HepG2 (cell line): ENCODE data around the gene TTLL11. TPM values are rescaled to one million over a fixed set of nuclear protein-coding genes. Genes with fewer than 3 reads are reported as not detected.

Experiments used
- ATAC-seq: fragments of 200-7000 bp; cut with Tn5 transposase; 3 replicates; pipeline ENCODE4 v1.9.1; 2020; ENCODE audit warnings: mild to moderate bottlenecking, moderate library complexity
- BruUV-seq: library from RNA; stranded (reverse); fragments of 400-500 nt; replicated peaks from 2 replicates; lab custom pipeline; 2021; lab: Mats Ljungman, UMichigan
- CTCF ChIA-PET: fragments of 300-600 bp; formaldehyde crosslinking; extraction: SDS; loops from one replicate; lab custom pipeline; 2021; ENCODE audit warnings: low total read pairs, inconsistent platforms, low intra/inter-chr PET ratio; lab: Yijun Ruan, JAX
- POLR2A ChIA-PET: fragments of 350-600 bp; sonication (Branson Sonifier 250); formaldehyde crosslinking; loops from one replicate; lab custom pipeline; 2020; ENCODE audit warnings: antibody characterized with exemption, inconsistent platforms; lab: Yijun Ruan, JAX
- DNase-seq: peaks from one replicate; pipeline ENCODE4 v3.0.0-alpha.2; 2015; ENCODE audit warnings: low spot score
- FAIRE-seq: peaks from 3 replicates; lab custom pipeline; 2011; peaks lifted over from hg19 to GRCh38; lab: Jason Lieb, UNC
- H2AFZ ChIP-seq: one replicate; pipeline ENCODE4 v1.6.1; 2011; ENCODE audit warnings: low read length, inconsistent platforms
- H3K27ac ChIP-seq: fragments of 300-600 bp; 3 replicates; pipeline ENCODE4 v1.8.0; 2011; ENCODE audit warnings: mixed run types, mild to moderate bottlenecking, mixed read lengths, low read length, inconsistent platforms; ENCODE audit not compliant: insufficient read depth; ENCODE audit errors: extremely low read length
- H3K27me3 ChIP-seq, 2 experiments: fragments of 200-600 bp in 1 of 2; 2 replicates in 1 of 2; 3 replicates in 1 of 2; pipeline versions ENCODE4 v1.6.0 to v1.8.0; 2011; ENCODE audit warnings: low read length in 2 of 2, mild to moderate bottlenecking in 2 of 2, moderate library complexity in 2 of 2, inconsistent platforms in 1 of 2; ENCODE audit not compliant: insufficient read depth in 2 of 2, control insufficient read depth in 1 of 2
- H3K36me3 ChIP-seq, 2 experiments: fragments of 200-600 bp in 1 of 2; replicated peaks in 1 of 2; 2 replicates in 1 of 2; 3 replicates in 1 of 2; pipeline versions ENCODE4 v1.5.1 to v1.8.0; 2011; ENCODE audit warnings: low read length in 2 of 2, inconsistent platforms in 1 of 2; ENCODE audit not compliant: insufficient read depth in 2 of 2, control insufficient read depth in 1 of 2
- H3K4me1 ChIP-seq: 2 replicates; pipeline ENCODE4 v1.5.1; 2012; ENCODE audit warnings: low read length, inconsistent platforms; ENCODE audit not compliant: insufficient read depth
- H3K4me2 ChIP-seq: 2 replicates; pipeline ENCODE4 v1.6.0; 2011; ENCODE audit warnings: low read depth, low read length, inconsistent platforms
- H3K4me3 ChIP-seq, 3 experiments: fragments of 200-600 bp in 1 of 3; sonication (generic), shearing (Covaris generic) in 1 of 3; replicated peaks in 1 of 3; 2 replicates each; pipeline ENCODE4 v1.5.1; 2011 to 2016; ENCODE audit warnings: low read length in 3 of 3, inconsistent platforms in 2 of 3, low read depth in 2 of 3, mild to moderate bottlenecking in 2 of 3, control low read depth in 1 of 3, mixed read lengths in 1 of 3; ENCODE audit not compliant: insufficient read depth in 1 of 3
- H3K79me2 ChIP-seq: one replicate; pipeline ENCODE4 v1.6.1; 2011; ENCODE audit warnings: low read length, inconsistent platforms; ENCODE audit not compliant: insufficient read depth
- H3K9ac ChIP-seq: 2 replicates; pipeline ENCODE4 v1.6.0; 2011; ENCODE audit warnings: mild to moderate bottlenecking, low read depth, low read length, inconsistent platforms; ENCODE audit not compliant: insufficient read depth
- H3K9me3 ChIP-seq: 2 replicates; pipeline ENCODE4 v1.5.1; 2012; ENCODE audit warnings: mild to moderate bottlenecking, low read length
- H4K20me1 ChIP-seq: 2 replicates; pipeline ENCODE4 v1.6.0; 2011; ENCODE audit warnings: inconsistent platforms, mild to moderate bottlenecking, low read length, moderate library complexity; ENCODE audit not compliant: insufficient read depth
- BCL6 ChIP-seq: IDR thresholded peaks from 2 replicates; pipeline ENCODE4 v1.6.1; 2016; ENCODE audit warnings: missing genetic modification reagents, missing compliant biosample characterization
- EP300 ChIP-seq, 3 experiments: sonication (generic) in 1 of 3; formaldehyde crosslinking in 1 of 3; IDR thresholded peaks; 2 replicates each; pipeline versions ENCODE4 v1.5.1 to v1.6.1; 2011 to 2020; ENCODE audit warnings: low read depth in 2 of 3, low read length in 2 of 3, borderline replicate concordance in 1 of 3, improper control_type of control experiment in 1 of 3, mild to moderate bottlenecking in 1 of 3, missing genetic modification reagents in 1 of 3, moderate library complexity in 1 of 3
- FOSL2 ChIP-seq: sonication (generic); formaldehyde crosslinking; IDR thresholded peaks from 2 replicates; pipeline ENCODE4 v1.4.0; 2020; ENCODE audit warnings: missing genetic modification reagents
- GATAD1 ChIP-seq: IDR thresholded peaks from 2 replicates; pipeline ENCODE4 v1.6.1; 2016; ENCODE audit warnings: missing genetic modification reagents, missing compliant biosample characterization
- GTF3A ChIP-seq: sonication (generic); formaldehyde crosslinking; conservative IDR thresholded peaks from 2 replicates; pipeline ENCODE4 v1.4.0; 2020; ENCODE audit warnings: mild to moderate bottlenecking, missing genetic modification reagents
- HNRNPK ChIP-seq: fragments of 200-400 bp; formaldehyde crosslinking; IDR thresholded peaks from 2 replicates; pipeline ENCODE4 v1.6.1; 2018; ENCODE audit warnings: low read length, low read depth, moderate library complexity, mild to moderate bottlenecking; ENCODE audit not compliant: poor library complexity, severe bottlenecking
- MYNN ChIP-seq: sonication (generic); formaldehyde crosslinking; IDR thresholded peaks from 2 replicates; pipeline ENCODE4 v1.4.0; 2020; ENCODE audit warnings: mild to moderate bottlenecking, low read depth, missing genetic modification reagents
- NBN ChIP-seq: fragments of 450-650 bp; conservative IDR thresholded peaks from 2 replicates; pipeline ENCODE4 v1.6.1; 2017
- PAWR ChIP-seq: sonication (generic); formaldehyde crosslinking; IDR thresholded peaks from 2 replicates; pipeline ENCODE4 v1.4.0; 2020; ENCODE audit warnings: missing genetic modification reagents, mild to moderate bottlenecking, borderline replicate concordance
- SP2 ChIP-seq: sonication (generic); formaldehyde crosslinking; IDR thresholded peaks from 2 replicates; pipeline ENCODE4 v1.5.1; 2020; ENCODE audit warnings: mild to moderate bottlenecking, missing genetic modification reagents
- SP5 ChIP-seq: IDR thresholded peaks from 2 replicates; pipeline ENCODE4 v1.6.1; 2016; ENCODE audit warnings: low read depth, borderline replicate concordance
- ZNF121 ChIP-seq: sonication (generic); formaldehyde crosslinking; IDR thresholded peaks from 2 replicates; pipeline ENCODE4 v1.5.0; 2020; ENCODE audit warnings: mild to moderate bottlenecking, missing genetic modification reagents
- ZNF136 ChIP-seq: sonication (generic); formaldehyde crosslinking; IDR thresholded peaks from 2 replicates; pipeline ENCODE4 v1.8.1; 2022; ENCODE audit warnings: low read depth, mild to moderate bottlenecking, moderate library complexity, missing genetic modification reagents
- ZNF274 ChIP-seq: sonication (generic); formaldehyde crosslinking; IDR thresholded peaks from 2 replicates; pipeline ENCODE4 v1.5.1; 2020; ENCODE audit warnings: mild to moderate bottlenecking, missing genetic modification reagents
- ZNF7 ChIP-seq: IDR thresholded peaks from 2 replicates; pipeline ENCODE4 v1.6.1; 2016; ENCODE audit warnings: missing biosample characterization, missing genetic modification reagents
- ZNF737 ChIP-seq: sonication (generic); formaldehyde crosslinking; IDR thresholded peaks from 2 replicates; pipeline ENCODE4 v1.5.0; 2020; ENCODE audit warnings: missing genetic modification reagents, mild to moderate bottlenecking, borderline replicate concordance
- ZNF780A ChIP-seq: sonication (generic); formaldehyde crosslinking; IDR thresholded peaks from 2 replicates; pipeline ENCODE4 v1.8.0; 2022; ENCODE audit warnings: mild to moderate bottlenecking, missing genetic modification reagents, moderate library complexity
- WGBS: methylation state at CpG from one replicate; pipeline ENCODE4 v1.1.6; 2017; ENCODE audit warnings: low lambda C conversion rate; 5-methylcytosine and 5-hydroxymethylcytosine counted together
- in situ Hi-C: cut with HindIII; loops from 2 replicates; pipeline ENCODE4 v1.10.0; 2017; ENCODE audit warnings: low pct_unique_long_range_greater_than_20kb; ENCODE audit not compliant: extremely low pct_ligation_motif_present
- intact Hi-C: fragments of 100-400 bp; cut with micrococcal nuclease; formaldehyde crosslinking; loops from one replicate; pipeline ENCODE4 v1.10.0; 2022; ENCODE audit not compliant: unreplicated experiment
- polyA plus RNA-seq, 8 experiments: library from polyadenylated mRNA; depleted of rRNA in 3 of 8; stranded (reverse) in 7 of 8; unstranded in 1 of 8; fragments of >200 nt; fragmentation: Illumina TruSeq in 4 of 8; extraction: Trizol in 4 of 8; gene quantifications; 2 replicates each; pipeline versions ENCODE4 v1.2.1 to v1.2.3, GENCODE V29; 2011 to 2016; ENCODE audit warnings: low read depth in 4 of 8, missing spikeins in 1 of 8, mixed read lengths in 1 of 8; ENCODE audit not compliant: insufficient read depth in 1 of 8
- total RNA-seq, 5 experiments: library from RNA; depleted of rRNA; stranded (reverse); fragments of >200 nt; fragmentation: Illumina TruSeq; extraction: Trizol; gene quantifications; 2 replicates each; pipeline ENCODE4 v1.2.3, GENCODE V29; 2016; ENCODE audit warnings: low read depth in 1 of 5
- TF ChIP-seq, protein P1 (sequence below): sonication (generic); formaldehyde crosslinking; IDR thresholded peaks from 2 replicates; pipeline ENCODE4 v1.4.0; 2020; ENCODE audit warnings: missing genetic modification reagents
- TF ChIP-seq, protein P2 (sequence below): IDR thresholded peaks from 2 replicates; pipeline ENCODE4 v1.6.1; 2018; ENCODE audit warnings: missing genetic modification reagents, mild to moderate bottlenecking, missing compliant biosample characterization
- TF ChIP-seq, protein P3 (sequence below): sonication (generic); formaldehyde crosslinking; IDR thresholded peaks from 2 replicates; pipeline ENCODE4 v1.8.0; 2022; ENCODE audit warnings: mild to moderate bottlenecking, missing genetic modification reagents, borderline replicate concordance

TTLL11 gene
- total and polyA plus RNA-seq, 2 of the 13 experiments (the other 11 are each of a cell fraction or from before 2014, with no cell fraction given), result 4.5 to 5.2 TPM

DNA sequence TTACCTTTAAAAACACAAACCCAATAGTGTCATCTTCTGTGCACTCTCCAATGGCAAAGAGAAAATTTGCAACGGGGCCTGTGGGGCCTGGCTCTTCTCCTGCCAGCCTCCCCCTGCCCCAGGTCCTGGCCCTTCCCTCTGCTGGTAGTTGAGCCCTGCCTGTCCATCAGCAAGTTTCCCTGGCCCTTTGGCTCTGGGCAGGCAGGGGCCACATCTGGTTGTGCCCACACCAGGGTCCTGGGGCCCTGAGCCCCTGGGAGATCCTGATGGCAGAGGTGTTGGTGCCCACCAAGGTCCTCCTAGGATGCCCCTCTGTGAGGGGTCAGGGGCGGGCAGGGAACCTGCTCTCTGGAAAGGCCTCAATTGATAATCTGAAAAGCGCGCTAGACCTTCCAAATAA, 284.3 kb downstream of the TTLL11 start:
- H3K36me3 ChIP-seq, result no peaks in the 10 kb centered on the region
- CTCF ChIA-PET, result no interaction called here
- intact Hi-C loops, result no loop called here
- H3K79me2 ChIP-seq, result no peaks in the 10 kb centered on the region
- 77% methylated on average over 2 of the region's 4 CpGs for WGBS
- peaks cover 3 to 21% of the 10 kb centered on the region in 2 experiments; a peak in 4 of 5 replicates for H3K27me3 ChIP-seq
- POLR2A ChIA-PET, result no interaction called here
- H3K9ac ChIP-seq, result no peak overlapping the region
- no peak overlapping the region for H2AFZ ChIP-seq
- no peak overlapping the region for H3K4me3 ChIP-seq
- H3K4me1 ChIP-seq, result peaks cover 10% of the 10 kb centered on the region; the same call in 1 of the 2 replicates
- DNase-seq (no peak), ATAC-seq (no peak), FAIRE-seq (no peak)
- BruUV-seq, result no TSS peak
- no peak overlapping the region for H3K4me2 ChIP-seq
- H4K20me1 ChIP-seq, result no peaks in the 10 kb centered on the region
- peaks cover 9% of the 10 kb centered on the region for H3K9me3 ChIP-seq
- H3K27ac ChIP-seq, result no peak overlapping the region
- in situ Hi-C loops, result no loop called here
- TF ChIP-seq ZNF121 (CRISPR knock-in tag), result no peak
- TF ChIP-seq MYNN, result no peak
- TF ChIP-seq ZNF780A, result no peak
- TF ChIP-seq, protein P1, sequence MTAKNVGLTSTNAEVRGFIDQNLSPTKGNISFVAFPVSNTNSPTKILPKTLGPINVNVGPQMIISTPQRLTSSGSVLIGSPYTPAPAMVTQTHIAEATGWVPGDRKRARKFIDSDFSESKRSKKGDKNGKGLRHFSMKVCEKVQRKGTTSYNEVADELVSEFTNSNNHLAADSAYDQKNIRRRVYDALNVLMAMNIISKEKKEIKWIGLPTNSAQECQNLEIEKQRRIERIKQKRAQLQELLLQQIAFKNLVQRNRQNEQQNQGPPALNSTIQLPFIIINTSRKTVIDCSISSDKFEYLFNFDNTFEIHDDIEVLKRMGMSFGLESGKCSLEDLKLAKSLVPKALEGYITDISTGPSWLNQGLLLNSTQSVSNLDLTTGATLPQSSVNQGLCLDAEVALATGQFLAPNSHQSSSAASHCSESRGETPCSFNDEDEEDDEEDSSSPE (CRISPR knock-in tag), result no peak
- TF ChIP-seq SP2 (CRISPR knock-in tag), result no peak
- no peak for TF ChIP-seq ZNF7 (CRISPR knock-in tag)
- no peak for TF ChIP-seq GATAD1 (CRISPR knock-in tag)
- TF ChIP-seq GTF3A, result no peak
- TF ChIP-seq BCL6 (CRISPR knock-in tag), result no peak
- TF ChIP-seq, protein P2, sequence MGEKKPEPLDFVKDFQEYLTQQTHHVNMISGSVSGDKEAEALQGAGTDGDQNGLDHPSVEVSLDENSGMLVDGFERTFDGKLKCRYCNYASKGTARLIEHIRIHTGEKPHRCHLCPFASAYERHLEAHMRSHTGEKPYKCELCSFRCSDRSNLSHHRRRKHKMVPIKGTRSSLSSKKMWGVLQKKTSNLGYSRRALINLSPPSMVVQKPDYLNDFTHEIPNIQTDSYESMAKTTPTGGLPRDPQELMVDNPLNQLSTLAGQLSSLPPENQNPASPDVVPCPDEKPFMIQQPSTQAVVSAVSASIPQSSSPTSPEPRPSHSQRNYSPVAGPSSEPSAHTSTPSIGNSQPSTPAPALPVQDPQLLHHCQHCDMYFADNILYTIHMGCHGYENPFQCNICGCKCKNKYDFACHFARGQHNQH (CRISPR knock-in tag), result no peak
- no peak for TF ChIP-seq PAWR (CRISPR knock-in tag)
- no peak for TF ChIP-seq NBN
- no peak for TF ChIP-seq EP300 (IDR thresholded peaks at IDR 0.05; ENCODE audit: low read depth in 2 of 2, low read length in 2 of 2)
- TF ChIP-seq EP300 (CRISPR knock-in tag; IDR thresholded peaks at IDR 0.05; ENCODE audit: borderline replicate concordance), result no peak
- TF ChIP-seq HNRNPK, result no peak
- TF ChIP-seq FOSL2 (CRISPR knock-in tag), result no peak
- no peak for TF ChIP-seq ZNF136 (CRISPR knock-in tag)
- TF ChIP-seq ZNF274, result no peak
- no peak for TF ChIP-seq ZNF737 (CRISPR knock-in tag)
- TF ChIP-seq SP5, result no peak
- TF ChIP-seq, protein P3, sequence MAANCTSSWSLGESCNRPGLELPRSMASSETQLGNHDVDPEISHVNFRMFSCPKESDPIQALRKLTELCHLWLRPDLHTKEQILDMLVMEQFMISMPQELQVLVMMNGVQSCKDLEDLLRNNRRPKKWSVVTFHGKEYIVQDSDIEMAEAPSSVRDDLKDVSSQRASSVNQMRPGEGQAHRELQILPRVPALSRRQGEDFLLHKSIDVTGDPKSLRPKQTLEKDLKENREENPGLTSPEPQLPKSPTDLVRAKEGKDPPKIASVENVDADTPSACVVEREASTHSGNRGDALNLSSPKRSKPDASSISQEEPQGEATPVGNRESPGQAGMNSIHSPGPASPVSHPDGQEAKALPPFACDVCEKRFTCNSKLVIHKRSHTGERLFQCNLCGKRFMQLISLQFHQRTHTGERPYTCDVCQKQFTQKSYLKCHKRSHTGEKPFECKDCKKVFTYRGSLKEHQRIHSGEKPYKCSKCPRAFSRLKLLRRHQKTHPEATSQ (CRISPR knock-in tag), result no peak
